K562 (cell line): ENCODE measurements around the gene MRI1. TPM values are rescaled to one million over a fixed set of nuclear protein-coding genes. Genes with fewer than 3 reads are reported as not detected.

ENCODE experiments used
- KAT8 ChIP-seq: fragments of 450-650 bp; IDR thresholded peaks from 2 replicates; pipeline ENCODE4 v1.6.1; 2016; ENCODE audit warnings: low read depth, mild to moderate bottlenecking
- NFATC3 ChIP-seq: fragments of 450-650 bp; IDR thresholded peaks from 2 replicates; pipeline ENCODE4 v1.6.1; 2017; ENCODE audit warnings: mild to moderate bottlenecking
- NR2C2 ChIP-seq, 2 experiments: fragments of 200-800 bp in 1 of 2; sonication (Bioruptor generic) in 1 of 2; sonication (generic) in 1 of 2; formaldehyde crosslinking in 1 of 2; IDR thresholded peaks; 2 replicates each; pipeline versions ENCODE4 v1.6.1 to v1.8.0; 2016 to 2022; ENCODE audit warnings: mild to moderate bottlenecking in 1 of 2, missing compliant biosample characterization in 1 of 2, missing genetic modification characterization in 1 of 2, missing genetic modification reagents in 1 of 2
- NR2F6 ChIP-seq: fragments of 450-650 bp; formaldehyde crosslinking; IDR thresholded peaks from 2 replicates; pipeline ENCODE4 v1.4.0; 2020; ENCODE audit warnings: mild to moderate bottlenecking
- WHSC1 ChIP-seq: IDR thresholded peaks from one replicate; pipeline ENCODE4 v1.6.1; 2012; ENCODE audit warnings: low read length, control low read depth, inconsistent platforms
- ZNF436 ChIP-seq: fragments of 250-450, 450-650 bp; sonication (Bioruptor Pico); formaldehyde crosslinking; IDR thresholded peaks from 2 replicates; pipeline ENCODE4 v1.7.0; 2020; ENCODE audit warnings: mild to moderate bottlenecking
- polyA plus RNA-seq, 8 experiments: library from polyadenylated mRNA; depleted of rRNA in 4 of 8; stranded (reverse) in 5 of 8; unstranded in 3 of 8; fragments of >200 nt; fragmentation: Nextera tagmentation in 2 of 8; fragmentation: Illumina TruSeq in 1 of 8; extraction: Ambion mirVana in 2 of 8; extraction: Trizol in 1 of 8; gene quantifications; 2 replicates each; pipeline versions ENCODE4 v1.2.1 to v1.2.3, GENCODE V29; 2011 to 2014; ENCODE audit warnings: inconsistent platforms in 1 of 8, missing spikeins in 1 of 8
- total RNA-seq, 7 experiments: library from RNA; depleted of rRNA in 6 of 7; stranded (reverse); fragments of >200 nt in 6 of 7; fragmentation: Illumina TruSeq in 2 of 7; extraction: Trizol in 2 of 7; gene quantifications; 2 replicates each; pipeline versions ENCODE4 v1.2.1 to v1.2.3, GENCODE V29; 2011 to 2021; ENCODE audit warnings: low replicate concordance in 1 of 7
- TF ChIP-seq, protein P1 (sequence below): fragments of 450-650 bp; IDR thresholded peaks from 2 replicates; pipeline ENCODE4 v1.6.1; 2016; ENCODE audit warnings: missing biosample characterization, missing genetic modification characterization
- TF ChIP-seq, protein P2 (sequence below): fragments of 250-450 bp; sonication (Bioruptor Pico); IDR thresholded peaks from 2 replicates; pipeline ENCODE4 v1.5.0; 2022; ENCODE audit warnings: mild to moderate bottlenecking
- TF ChIP-seq, protein P3 (sequence below): fragments of 250-450 bp; sonication (Bioruptor Pico); IDR thresholded peaks from 2 replicates; pipeline ENCODE4 v1.6.1; 2021; ENCODE audit warnings: mild to moderate bottlenecking
- TF ChIP-seq, protein P4 (sequence below): fragments of 450-650 bp; IDR thresholded peaks from 2 replicates; pipeline ENCODE4 v1.7.0; 2016; ENCODE audit warnings: borderline replicate concordance
- TF ChIP-seq, protein P5 (sequence below): fragments of 450-650 bp; IDR thresholded peaks from 2 replicates; pipeline ENCODE4 v1.6.1; 2016; ENCODE audit warnings: mild to moderate bottlenecking, moderate library complexity

MRI1 gene
- total and polyA plus RNA-seq, 9 of the 15 experiments (the other 6 are each of a cell fraction or from before 2014, with no cell fraction given) = 5.5 to 57.4 (median 28.2) TPM

DNA sequence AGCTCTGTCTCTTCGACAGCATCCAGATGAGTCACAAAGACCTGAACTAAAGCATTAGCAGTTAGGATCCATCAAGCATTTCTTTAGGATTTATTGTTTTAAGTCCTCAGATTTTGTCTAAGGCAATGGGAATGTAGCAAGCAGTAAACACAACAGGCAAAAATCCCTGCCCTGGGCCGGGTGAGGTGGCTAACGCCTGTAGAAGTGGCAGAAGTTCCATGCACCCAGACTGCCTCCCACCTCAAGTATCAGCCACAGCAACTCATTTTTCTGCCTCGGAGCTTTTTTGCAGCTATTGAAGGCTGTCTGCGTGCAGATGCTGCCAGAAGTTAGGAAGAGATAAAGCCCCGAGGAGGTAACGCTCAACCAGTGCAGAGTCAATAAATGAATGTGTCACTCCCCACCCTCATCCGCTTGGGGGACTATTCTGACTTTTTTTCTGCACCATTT lies 47.1 kb upstream of the MRI1 start (continued):
- TF ChIP-seq NR2C2 (CRISPR knock-in tag; IDR thresholded peaks at IDR 0.05) = no peak
- no peak for TF ChIP-seq NR2C2 (tag; IDR thresholded peaks at IDR 0.05)
- TF ChIP-seq, protein P1, sequence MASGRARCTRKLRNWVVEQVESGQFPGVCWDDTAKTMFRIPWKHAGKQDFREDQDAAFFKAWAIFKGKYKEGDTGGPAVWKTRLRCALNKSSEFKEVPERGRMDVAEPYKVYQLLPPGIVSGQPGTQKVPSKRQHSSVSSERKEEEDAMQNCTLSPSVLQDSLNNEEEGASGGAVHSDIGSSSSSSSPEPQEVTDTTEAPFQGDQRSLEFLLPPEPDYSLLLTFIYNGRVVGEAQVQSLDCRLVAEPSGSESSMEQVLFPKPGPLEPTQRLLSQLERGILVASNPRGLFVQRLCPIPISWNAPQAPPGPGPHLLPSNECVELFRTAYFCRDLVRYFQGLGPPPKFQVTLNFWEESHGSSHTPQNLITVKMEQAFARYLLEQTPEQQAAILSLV (tag) = no peak
- no peak for TF ChIP-seq NFATC3
- no peak for TF ChIP-seq WHSC1
- TF ChIP-seq, protein P2, sequence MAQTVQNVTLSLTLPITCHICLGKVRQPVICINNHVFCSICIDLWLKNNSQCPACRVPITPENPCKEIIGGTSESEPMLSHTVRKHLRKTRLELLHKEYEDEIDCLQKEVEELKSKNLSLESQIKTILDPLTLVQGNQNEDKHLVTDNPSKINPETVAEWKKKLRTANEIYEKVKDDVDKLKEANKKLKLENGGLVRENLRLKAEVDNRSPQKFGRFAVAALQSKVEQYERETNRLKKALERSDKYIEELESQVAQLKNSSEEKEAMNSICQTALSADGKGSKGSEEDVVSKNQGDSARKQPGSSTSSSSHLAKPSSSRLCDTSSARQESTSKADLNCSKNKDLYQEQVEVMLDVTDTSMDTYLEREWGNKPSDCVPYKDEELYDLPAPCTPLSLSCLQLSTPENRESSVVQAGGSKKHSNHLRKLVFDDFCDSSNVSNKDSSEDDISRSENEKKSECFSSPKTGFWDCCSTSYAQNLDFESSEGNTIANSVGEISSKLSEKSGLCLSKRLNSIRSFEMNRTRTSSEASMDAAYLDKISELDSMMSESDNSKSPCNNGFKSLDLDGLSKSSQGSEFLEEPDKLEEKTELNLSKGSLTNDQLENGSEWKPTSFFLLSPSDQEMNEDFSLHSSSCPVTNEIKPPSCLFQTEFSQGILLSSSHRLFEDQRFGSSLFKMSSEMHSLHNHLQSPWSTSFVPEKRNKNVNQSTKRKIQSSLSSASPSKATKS = no peak
- no peak for TF ChIP-seq NR2F6 (CRISPR knock-in tag)
- TF ChIP-seq, protein P3, sequence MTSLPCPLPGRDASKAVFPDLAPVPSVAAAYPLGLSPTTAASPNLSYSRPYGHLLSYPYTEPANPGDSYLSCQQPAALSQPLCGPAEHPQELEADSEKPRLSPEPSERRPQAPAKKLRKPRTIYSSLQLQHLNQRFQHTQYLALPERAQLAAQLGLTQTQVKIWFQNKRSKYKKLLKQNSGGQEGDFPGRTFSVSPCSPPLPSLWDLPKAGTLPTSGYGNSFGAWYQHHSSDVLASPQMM (CRISPR knock-in tag) = no peak
- TF ChIP-seq KAT8 = no peak
- TF ChIP-seq, protein P4, sequence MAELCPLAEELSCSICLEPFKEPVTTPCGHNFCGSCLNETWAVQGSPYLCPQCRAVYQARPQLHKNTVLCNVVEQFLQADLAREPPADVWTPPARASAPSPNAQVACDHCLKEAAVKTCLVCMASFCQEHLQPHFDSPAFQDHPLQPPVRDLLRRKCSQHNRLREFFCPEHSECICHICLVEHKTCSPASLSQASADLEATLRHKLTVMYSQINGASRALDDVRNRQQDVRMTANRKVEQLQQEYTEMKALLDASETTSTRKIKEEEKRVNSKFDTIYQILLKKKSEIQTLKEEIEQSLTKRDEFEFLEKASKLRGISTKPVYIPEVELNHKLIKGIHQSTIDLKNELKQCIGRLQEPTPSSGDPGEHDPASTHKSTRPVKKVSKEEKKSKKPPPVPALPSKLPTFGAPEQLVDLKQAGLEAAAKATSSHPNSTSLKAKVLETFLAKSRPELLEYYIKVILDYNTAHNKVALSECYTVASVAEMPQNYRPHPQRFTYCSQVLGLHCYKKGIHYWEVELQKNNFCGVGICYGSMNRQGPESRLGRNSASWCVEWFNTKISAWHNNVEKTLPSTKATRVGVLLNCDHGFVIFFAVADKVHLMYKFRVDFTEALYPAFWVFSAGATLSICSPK = no peak
- TF ChIP-seq ZNF436 = no peak
- TF ChIP-seq, protein P5, sequence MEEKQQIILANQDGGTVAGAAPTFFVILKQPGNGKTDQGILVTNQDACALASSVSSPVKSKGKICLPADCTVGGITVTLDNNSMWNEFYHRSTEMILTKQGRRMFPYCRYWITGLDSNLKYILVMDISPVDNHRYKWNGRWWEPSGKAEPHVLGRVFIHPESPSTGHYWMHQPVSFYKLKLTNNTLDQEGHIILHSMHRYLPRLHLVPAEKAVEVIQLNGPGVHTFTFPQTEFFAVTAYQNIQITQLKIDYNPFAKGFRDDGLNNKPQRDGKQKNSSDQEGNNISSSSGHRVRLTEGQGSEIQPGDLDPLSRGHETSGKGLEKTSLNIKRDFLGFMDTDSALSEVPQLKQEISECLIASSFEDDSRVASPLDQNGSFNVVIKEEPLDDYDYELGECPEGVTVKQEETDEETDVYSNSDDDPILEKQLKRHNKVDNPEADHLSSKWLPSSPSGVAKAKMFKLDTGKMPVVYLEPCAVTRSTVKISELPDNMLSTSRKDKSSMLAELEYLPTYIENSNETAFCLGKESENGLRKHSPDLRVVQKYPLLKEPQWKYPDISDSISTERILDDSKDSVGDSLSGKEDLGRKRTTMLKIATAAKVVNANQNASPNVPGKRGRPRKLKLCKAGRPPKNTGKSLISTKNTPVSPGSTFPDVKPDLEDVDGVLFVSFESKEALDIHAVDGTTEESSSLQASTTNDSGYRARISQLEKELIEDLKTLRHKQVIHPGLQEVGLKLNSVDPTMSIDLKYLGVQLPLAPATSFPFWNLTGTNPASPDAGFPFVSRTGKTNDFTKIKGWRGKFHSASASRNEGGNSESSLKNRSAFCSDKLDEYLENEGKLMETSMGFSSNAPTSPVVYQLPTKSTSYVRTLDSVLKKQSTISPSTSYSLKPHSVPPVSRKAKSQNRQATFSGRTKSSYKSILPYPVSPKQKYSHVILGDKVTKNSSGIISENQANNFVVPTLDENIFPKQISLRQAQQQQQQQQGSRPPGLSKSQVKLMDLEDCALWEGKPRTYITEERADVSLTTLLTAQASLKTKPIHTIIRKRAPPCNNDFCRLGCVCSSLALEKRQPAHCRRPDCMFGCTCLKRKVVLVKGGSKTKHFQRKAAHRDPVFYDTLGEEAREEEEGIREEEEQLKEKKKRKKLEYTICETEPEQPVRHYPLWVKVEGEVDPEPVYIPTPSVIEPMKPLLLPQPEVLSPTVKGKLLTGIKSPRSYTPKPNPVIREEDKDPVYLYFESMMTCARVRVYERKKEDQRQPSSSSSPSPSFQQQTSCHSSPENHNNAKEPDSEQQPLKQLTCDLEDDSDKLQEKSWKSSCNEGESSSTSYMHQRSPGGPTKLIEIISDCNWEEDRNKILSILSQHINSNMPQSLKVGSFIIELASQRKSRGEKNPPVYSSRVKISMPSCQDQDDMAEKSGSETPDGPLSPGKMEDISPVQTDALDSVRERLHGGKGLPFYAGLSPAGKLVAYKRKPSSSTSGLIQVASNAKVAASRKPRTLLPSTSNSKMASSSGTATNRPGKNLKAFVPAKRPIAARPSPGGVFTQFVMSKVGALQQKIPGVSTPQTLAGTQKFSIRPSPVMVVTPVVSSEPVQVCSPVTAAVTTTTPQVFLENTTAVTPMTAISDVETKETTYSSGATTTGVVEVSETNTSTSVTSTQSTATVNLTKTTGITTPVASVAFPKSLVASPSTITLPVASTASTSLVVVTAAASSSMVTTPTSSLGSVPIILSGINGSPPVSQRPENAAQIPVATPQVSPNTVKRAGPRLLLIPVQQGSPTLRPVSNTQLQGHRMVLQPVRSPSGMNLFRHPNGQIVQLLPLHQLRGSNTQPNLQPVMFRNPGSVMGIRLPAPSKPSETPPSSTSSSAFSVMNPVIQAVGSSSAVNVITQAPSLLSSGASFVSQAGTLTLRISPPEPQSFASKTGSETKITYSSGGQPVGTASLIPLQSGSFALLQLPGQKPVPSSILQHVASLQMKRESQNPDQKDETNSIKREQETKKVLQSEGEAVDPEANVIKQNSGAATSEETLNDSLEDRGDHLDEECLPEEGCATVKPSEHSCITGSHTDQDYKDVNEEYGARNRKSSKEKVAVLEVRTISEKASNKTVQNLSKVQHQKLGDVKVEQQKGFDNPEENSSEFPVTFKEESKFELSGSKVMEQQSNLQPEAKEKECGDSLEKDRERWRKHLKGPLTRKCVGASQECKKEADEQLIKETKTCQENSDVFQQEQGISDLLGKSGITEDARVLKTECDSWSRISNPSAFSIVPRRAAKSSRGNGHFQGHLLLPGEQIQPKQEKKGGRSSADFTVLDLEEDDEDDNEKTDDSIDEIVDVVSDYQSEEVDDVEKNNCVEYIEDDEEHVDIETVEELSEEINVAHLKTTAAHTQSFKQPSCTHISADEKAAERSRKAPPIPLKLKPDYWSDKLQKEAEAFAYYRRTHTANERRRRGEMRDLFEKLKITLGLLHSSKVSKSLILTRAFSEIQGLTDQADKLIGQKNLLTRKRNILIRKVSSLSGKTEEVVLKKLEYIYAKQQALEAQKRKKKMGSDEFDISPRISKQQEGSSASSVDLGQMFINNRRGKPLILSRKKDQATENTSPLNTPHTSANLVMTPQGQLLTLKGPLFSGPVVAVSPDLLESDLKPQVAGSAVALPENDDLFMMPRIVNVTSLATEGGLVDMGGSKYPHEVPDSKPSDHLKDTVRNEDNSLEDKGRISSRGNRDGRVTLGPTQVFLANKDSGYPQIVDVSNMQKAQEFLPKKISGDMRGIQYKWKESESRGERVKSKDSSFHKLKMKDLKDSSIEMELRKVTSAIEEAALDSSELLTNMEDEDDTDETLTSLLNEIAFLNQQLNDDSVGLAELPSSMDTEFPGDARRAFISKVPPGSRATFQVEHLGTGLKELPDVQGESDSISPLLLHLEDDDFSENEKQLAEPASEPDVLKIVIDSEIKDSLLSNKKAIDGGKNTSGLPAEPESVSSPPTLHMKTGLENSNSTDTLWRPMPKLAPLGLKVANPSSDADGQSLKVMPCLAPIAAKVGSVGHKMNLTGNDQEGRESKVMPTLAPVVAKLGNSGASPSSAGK = no peak
